Right renal pelvis (tissue), 4 donors: ENCODE measurements around the gene SLC39A11. TPM values are rescaled to one million over a fixed set of nuclear protein-coding genes. Genes with fewer than 3 reads are reported as not detected.
"Not testable (repeated sequence)": the region's sequence is repeated elsewhere in the genome, so short reads cannot be mapped to it uniquely, and the experiment has no call there.

ENCODE experiments used
- DNase-seq, 4 donors: peaks; one replicate each; pipeline ENCODE4 v3.0.0-alpha.2; 2013; ENCODE audit warnings: low read depth in 4 of 4, low spot score in 3 of 4, missing footprints in 1 of 4
- polyA plus RNA-seq, 4 donors: library from polyadenylated mRNA; unstranded; fragments of 120-200 nt; gene quantifications; one replicate each; pipeline ENCODE4 v1.2.1, GENCODE V29; 2013; ENCODE audit not compliant: insufficient read length in 4 of 4

Gene SLC39A11
- polyA plus RNA-seq, 4 donors, result 27.6 to 29.1 (median 28.4) TPM

- no peak for DNase-seq
Observed at GRCh38 chr17:73013816-73014663, 78.4 kb downstream of the SLC39A11 start.

- DNase-seq, result no peak
Observed at GRCh38 chr17:73013301-73013700, 79.2 kb downstream of the SLC39A11 start.

GRCh38 chr17:73011016-73011486 lies 81.4 kb downstream of the SLC39A11 start:
- DNase-seq, result no peak

GRCh38 chr17:73010414-73010813 lies 82.1 kb downstream of the SLC39A11 start:
- no peak for DNase-seq

DNA sequence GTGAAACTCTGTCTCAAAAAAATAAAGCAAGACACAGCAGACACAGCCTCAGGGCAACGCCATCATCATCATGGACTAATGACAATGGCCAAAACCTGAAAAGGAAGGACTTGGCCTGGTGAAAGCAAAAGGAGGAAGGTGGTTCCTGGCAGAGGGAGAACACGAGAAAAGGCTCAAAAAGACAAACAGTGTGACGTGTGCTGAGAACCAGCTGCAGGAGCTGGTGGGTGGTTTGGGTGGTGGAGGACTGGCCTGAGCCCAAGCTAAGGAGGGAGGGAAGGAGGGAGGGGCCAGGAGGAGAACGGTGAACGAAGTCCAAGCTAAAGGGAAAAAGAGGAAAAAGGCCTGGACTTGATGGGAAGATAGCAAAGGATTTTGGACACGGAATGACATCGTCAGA lies 85.1 kb downstream of the SLC39A11 start:
- DNase-seq, result no peak

GRCh38 chr17:73005360-73005759 lies 87.1 kb downstream of the SLC39A11 start:
- no peak for DNase-seq

DNA sequence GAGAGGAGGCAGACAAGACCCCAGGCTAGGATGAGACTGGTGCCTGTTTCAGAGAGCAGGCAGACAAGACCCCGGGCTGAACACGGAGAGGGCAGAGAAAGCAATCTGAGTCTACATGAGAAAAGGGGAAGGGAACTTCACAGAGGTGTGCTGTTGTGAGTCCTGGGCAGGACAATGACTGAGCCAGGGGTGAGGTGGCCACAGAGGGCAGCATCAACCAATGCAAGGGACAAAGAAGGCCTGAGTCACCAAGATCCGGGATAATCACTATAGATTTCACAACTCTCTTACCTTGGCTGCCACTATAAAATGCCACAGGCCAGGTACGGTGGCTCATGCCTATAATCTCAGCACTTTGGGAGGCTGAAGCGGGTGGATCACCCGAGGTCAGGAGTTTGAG lies 89.0 kb downstream of the SLC39A11 start:
- no peak for DNase-seq

GRCh38 chr17:73000832-73001231 lies 91.7 kb downstream of the SLC39A11 start:
- DNase-seq, result no peak

DNA sequence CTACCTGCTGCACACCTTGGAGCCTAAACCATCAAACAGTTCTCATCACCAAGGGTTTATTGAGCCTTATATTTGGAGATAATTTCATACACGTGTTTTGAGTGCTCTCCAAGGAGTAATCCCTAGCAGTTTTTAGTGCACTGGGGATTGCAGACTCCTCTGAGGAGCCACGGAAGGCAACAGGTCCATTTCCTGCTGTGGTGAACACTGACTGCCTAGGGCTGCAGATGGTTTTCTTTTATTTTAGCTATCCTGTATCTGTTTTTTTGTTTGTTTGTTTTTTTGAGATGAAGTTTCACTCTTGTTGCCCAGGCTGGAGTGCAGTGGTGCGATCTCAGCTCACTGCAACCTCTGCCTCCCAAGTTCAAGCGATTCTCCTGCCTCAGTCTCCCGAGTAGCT lies 93.0 kb downstream of the SLC39A11 start:
- not testable (repeated sequence) for DNase-seq

DNA sequence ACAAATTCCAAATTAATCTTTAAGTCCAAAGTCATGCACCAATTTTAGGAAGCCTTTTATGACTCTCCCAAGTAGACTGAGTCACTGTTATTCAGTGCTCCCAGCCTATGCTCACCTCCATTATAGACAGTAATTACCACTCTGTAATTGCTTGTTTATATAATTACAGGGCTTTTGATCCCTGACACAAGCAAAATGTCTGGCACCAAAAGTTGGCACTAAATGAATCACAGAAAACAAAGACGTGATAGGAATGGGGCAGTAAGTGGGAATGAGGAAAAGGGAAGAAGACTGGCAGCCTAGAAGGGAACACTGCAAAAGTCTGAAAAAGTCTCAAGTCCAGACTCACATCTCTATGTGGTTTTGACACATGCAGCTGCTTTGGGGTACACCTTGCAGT lies 94.1 kb downstream of the SLC39A11 start:
- DNase-seq, result no peak

GRCh38 chr17:72997559-72997958 lies 94.9 kb downstream of the SLC39A11 start:
- no peak for DNase-seq

DNA sequence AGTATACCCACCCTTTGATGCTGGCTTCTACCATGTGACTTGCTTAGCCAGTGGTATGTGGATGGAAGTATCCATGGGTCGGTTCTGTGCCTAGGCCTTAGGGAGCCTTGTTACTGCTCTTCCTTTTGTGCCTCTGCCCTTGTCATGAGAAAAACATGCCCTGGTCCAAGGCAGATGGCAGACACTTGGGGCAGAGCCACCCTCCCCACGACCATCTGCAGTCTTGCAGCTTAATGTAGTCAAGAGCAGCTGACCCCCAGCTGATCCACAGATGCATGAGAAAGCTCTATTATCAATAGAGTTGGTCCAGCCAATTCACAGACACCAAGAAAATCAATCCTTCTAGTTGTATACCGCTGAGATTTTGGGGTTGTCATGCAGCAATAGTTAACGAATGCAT lies 95.7 kb downstream of the SLC39A11 start:
- DNase-seq, result no peak

- DNase-seq, result no peak
Observed at GRCh38 chr17:72995008-72995656, 97.4 kb downstream of the SLC39A11 start.

DNA sequence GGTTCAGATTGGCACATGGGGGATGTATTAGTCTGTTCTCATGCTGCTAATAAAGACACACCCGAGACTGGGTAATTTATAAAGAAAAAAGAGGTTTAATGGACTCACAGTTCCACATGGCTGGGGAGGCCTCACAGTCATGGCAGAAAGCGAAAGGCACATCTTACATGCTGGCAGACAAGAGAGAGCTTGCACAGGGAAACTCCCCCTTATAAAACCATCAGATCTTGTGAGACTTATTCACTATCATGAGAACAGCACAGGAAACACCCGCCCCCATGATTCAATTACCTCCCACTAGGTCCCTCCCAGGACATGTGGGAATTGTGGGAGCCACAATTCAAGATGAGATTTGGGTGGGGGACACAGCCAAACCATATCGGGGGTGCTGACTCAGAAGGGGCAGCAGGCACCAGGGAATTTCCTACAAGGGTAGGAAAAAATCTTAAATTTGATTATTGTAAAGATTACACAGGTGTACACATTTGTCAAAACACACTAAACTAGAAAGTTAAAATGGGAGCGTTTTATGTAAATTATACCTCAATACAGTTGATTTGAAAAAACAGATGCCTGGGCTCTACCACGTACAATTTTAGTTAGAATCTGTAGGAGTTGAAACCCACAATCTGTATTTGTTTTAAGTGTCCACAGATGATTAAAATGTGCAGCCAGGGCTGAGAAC lies 99.6 kb downstream of the SLC39A11 start:
- DNase-seq, result not testable (repeated sequence)

DNA sequence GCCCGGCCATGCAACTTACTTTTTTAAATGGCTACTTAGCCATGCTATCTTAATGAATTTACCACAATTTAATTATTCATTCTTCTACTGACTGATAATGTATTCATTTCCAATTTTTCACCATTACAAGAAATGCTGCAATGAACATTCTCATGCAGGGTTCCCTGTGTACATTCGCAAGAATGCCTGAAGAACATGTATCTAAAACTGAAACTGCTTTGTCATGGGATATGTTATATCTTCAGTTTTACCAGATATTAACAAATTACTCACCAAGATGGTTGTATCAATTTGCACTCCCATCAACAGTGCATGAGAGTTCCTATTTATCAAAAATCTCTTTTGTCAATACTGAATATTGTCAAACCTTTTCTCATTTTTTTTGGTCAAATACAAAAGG lies 100.8 kb downstream of the SLC39A11 start:
- DNase-seq, result no peak

GRCh38 chr17:72989074-72989610 lies 103.3 kb downstream of the SLC39A11 start:
- DNase-seq, result no peak

GRCh38 chr17:72988451-72988850 lies 104.0 kb downstream of the SLC39A11 start:
- no peak for DNase-seq

DNA sequence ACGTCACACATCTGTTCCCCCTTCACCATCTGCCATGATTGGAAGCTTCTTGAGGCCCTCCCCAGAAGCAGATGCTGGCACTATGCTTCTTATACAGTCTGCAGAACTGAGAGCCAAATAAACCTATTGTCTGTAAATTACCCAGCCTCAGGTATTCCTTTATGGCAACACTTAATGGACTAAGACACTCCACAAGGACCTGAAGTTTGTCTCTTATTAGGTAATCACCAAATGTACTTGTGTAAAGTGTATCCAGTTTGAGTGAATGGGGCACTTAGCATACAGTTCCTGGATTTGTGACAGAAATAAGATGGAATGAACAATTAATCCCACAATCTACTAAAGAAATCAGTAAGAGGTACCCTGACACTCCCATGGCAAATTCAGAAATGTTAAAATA lies 105.3 kb downstream of the SLC39A11 start:
- no peak for DNase-seq

DNA sequence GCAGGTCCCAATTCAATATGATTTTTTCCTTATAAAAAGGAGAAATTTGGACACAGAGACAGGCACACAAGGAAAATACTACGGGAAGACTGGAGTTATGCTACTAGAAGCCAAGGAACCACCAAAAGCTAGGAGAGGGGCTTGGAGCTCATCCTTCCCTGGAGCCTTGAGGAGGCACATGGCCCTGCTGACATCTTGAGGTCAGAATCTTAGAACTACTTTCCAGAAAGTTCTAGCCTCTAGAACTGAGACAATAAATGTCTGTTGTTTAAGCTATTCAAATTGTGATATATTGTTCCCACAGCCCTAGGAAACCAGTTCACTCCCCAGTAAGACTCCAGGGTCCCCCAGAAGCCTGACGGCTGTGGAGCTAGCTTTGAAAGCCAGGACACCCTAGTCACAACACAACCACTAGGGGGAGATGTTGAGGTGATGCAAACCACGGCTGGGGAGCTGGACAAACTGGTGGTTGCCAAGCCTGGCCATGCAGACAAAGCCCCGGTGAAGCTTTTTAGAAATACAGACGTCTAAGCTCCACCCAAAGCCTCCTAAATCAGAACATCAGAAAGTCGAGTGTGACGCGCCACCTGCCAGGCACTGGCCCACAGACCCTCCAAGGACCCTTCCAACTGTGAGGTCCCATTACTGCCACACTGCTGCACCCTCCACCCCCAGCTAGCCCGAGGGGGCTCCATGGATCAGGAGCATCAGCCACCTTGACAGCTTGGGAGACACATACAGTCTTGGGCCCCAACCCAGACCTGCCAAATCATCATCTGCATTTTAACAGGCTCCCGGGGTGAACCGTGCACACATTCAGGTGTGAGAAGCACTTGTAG lies 106.4 kb downstream of the SLC39A11 start:
- peak; percentile 45 to 61 (median 47) for DNase-seq

DNA sequence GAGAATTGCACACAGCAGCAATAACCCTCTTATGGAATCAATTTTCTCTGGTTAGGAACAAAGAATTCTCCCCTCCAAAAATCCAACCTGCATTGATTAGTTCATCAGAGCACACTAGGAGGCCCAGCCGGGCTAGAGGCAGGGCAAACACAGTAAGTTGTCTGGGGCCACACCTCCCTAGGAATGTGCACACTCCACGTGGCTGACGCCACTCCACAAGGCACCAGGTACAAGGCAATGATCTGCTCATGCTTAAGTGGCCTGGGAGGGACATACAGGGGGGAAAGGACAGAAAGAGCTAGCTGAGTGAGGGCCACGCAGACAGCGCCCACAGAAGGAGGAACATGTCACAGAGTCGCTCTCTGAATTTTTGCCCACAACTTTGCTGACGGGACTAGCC lies 107.6 kb downstream of the SLC39A11 start:
- no peak for DNase-seq
